Iris pigment epithelial cell (primary cell): ENCODE results near the gene GLT6D1.
"Not testable (repeated sequence)": the region's sequence is repeated elsewhere in the genome, so short reads cannot be mapped to it uniquely, and the experiment has no call there.

ENCODE experiments used
- DNase-seq: peaks from one replicate; pipeline ENCODE4 v3.0.0-alpha.2; 2011; ENCODE audit warnings: low read depth

GLT6D1 gene

GRCh38 chr9:135664801-135665794 lies 25.8 kb upstream of the GLT6D1 start:
- DNase-seq = no peak

- DNase-seq = no peak
Measured at GRCh38 chr9:135664266-135664665, 24.9 kb upstream of the GLT6D1 start.

- no peak for DNase-seq
Measured at GRCh38 chr9:135663857-135664256, 24.5 kb upstream of the GLT6D1 start.

- DNase-seq = no peak
Measured at GRCh38 chr9:135663451-135663770, 24.1 kb upstream of the GLT6D1 start.

DNA sequence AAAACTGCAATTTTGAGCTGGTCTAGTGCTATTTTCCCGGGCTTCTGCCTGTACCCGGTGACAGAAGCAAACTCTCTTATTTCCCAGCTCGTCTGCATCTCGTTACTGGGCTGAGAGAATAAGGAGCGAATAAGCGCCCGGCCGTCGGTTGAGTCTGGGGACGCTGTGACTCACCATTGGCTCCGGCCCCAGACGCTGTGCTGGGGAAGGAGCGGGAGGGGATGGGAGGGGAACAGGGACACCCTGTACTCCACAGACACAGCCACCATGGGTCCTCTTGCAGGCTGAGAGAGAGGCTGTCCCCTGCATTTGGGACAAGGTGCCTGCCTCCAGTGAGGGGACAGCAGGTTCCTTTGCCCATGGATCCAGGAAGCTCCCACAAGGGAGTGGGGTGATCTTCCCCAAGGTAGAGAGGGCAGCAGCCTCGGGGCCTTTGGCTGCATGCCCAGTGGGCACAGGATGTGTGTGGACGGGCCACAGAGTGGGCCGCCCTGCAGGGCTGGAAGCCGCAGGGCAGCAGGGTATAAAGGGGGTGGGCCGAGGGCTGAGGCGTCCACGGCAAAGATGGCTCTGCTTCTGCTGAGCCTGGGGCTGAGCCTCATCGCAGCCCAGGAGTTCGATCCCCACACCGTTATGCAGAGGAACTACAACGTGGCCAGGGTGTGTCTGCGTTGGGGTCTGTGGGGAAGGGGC lies 23.6 kb upstream of the GLT6D1 start, which contains the start of gene LCN9:
LCN9 (plus strand) TSS at position 552 of the 693 bp plus-strand sequence; CDS start at position 565, 13 bp downstream.
- peak; percentile 30 for DNase-seq

DNA sequence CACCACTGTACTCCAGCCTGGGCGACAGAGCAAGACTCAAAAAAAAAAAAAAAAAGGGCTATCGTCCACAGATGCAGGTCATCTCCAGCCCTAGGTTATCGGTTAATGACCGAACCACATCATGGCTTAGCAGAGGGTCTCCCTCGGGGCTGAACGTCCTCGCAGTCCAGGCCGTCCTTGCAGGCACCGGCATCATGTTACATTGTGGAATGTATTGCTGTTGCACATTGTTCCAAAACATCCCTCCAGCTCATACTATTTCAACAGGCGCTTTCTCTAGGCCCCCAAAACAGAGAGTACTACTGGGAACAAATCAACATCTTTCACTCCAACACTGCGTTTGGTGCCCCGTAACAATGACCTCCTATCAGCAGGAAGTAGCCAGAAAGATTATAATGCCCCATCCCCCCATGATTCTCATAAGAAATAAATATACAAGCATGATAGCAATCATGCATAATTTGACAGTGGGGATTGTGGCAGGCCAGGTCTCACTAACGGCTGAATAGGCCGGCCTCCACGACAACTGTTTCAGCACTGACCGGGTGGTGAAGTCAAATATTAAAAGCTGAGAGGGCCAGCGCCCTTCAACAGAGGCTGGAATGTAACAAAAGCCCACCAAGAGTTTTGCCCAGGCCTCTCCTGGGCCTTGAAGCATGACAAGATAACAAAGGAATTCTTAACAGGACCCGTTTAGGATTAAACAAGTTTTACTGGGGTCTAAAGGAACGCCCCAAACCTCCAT lies 22.6 kb upstream of the GLT6D1 start:
- peak; percentile 28 for DNase-seq

DNA sequence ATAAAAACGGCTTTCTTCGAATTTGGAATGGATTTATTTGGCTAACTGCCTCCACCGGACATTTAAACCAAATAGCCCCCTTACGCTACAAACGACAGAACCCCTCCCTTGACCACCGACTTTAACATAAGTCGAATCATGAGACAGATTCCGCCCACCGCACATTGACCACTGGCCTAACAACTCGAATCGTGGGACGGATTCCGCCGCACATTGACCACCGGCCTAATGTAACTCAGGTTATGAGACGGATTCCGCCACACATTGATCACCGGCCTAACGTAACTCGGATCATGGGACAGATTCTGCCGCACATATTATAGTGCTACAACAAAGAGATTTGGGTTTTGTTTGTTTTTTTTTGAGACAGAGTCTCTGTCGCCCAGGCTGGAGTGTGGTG lies 21.1 kb upstream of the GLT6D1 start:
- DNase-seq = no peak

- DNase-seq = no peak
Measured at GRCh38 chr9:135659252-135659651, 19.9 kb upstream of the GLT6D1 start.

DNA sequence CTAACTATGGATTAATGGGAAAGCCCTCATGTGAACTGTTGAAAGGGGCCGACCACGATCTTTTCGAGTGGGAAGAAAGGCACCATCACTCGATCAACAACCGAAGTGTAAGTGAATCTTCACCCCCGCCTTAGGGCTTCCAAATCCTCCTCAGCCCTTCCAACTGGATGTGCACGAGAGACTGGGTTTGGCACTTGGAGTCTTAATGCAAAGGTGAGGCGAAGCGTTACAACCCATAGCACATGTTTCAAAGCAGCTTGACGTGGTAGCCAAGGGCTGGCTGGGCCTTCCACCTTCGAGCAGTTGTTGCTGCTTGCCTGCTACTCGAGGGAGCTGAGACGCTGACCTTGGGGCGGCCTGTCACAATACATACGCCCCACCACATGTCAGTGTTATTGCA lies 18.1 kb upstream of the GLT6D1 start:
- DNase-seq = no peak

GRCh38 chr9:135655317-135655716 lies 16.0 kb upstream of the GLT6D1 start:
- DNase-seq = no peak

DNA sequence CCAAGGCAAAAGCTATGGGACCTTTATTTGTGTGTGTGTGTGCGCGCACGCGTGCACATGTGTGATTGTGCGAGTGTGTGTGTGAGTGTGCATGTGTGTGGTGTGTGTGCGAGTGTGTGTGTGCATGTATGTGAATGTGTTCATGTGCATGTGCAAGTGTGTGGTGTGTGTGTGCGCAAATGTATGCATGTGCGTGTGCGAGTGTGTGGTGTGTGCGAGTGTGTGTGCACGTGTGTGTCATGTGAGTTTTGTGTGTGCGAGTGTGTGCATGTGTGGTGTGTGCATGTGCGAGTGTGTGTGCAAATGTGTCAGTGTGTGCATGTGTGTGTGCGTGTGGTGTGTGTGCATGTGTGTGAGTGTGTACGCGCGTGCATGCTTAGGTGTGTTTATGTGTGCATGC lies 11.1 kb upstream of the GLT6D1 start:
- no peak for DNase-seq

- DNase-seq = no peak
Measured at GRCh38 chr9:135649508-135649907, 10.2 kb upstream of the GLT6D1 start.

- DNase-seq = no peak
Measured at GRCh38 chr9:135648494-135649410, 9.4 kb upstream of the GLT6D1 start.

DNA sequence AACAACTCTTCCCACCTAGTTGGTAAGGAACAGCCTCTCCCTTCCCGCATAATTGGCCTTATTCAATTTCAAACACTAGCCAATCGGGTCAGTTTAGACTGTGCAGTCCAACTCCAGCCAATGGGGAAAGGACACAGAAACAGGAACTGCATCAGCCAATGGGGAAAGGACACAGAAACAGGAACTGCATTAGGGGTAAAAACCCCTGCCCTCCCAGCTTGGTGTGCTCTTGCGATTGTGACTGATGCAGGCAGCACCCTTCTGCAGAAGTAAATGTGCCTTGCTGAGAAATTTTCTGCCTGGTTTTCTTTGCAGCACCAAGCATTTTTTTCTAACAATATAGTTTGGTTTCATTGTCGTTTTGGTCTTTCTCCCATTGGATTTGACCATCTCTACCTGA lies 8.5 kb upstream of the GLT6D1 start:
- DNase-seq = no peak

DNA sequence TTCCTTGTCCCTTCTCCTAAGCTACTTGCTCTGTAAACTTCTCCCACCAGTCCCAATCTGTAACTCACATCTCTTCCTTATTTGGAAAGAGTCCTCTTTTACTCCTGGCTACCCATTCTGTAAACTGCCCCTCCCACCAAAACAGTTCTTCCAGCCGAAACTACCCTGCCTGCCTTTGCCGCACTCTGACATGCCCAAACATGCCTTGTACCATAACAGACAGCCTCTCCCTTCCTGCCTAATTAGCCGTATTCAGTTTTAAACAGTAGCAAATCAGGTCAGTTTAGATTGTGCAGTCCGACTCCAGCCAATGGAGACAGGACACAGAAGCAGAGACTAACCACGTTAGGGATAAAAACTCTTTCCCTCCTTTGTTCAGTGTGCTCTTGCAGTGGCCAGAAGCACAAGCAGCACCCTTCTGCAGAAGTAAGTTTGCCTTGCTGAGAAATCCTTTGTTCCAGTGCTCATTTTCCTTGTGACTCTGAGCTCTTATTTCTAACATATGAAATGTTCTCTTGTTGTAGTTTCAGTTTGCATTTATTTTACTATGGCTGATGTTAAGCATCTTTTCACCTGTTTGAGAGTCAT lies 5.4 kb upstream of the GLT6D1 start:
- no peak for DNase-seq

- DNase-seq = peak; percentile 60
Measured at GRCh38 chr9:135641745-135642144, 2.4 kb upstream of the GLT6D1 start.

GRCh38 chr9:135641047-135641446 lies 1.7 kb upstream of the GLT6D1 start:
- no peak for DNase-seq

GRCh38 chr9:135636930-135637530 lies 2.3 kb downstream of the GLT6D1 start:
- not testable (repeated sequence) for DNase-seq

GRCh38 chr9:135632841-135633240 lies 6.5 kb downstream of the GLT6D1 start:
- no peak for DNase-seq

DNA sequence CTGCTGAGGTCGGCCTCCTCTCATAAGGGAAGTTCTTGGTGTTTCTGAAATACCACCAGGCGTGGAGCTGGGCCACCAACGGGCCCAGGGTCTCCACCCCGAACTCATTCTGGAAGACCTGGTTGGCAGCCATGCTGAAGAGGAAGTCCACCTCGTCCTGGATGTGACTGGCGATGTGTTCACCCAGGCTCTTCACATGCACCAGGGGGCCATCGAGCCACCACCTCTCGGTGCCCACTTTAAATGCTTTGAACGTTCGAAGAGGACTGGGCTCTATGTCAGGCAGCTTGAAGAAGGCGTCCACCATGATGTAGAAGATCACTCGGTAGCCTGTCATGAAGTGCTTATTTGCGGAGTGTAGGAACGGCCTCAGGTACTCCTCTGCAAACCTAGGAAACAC lies 15.1 kb downstream of the GLT6D1 start:
- DNase-seq = no peak
